DND-41 (cell line): ENCODE results near the gene USP35.
"Not testable (repeated sequence)": the region's sequence is repeated elsewhere in the genome, so short reads cannot be mapped to it uniquely, and the experiment has no call there.

Experiments used
- ATAC-seq: fragments of 200-7000 bp; cut with Tn5 transposase; 3 replicates; pipeline ENCODE4 v1.9.1; 2021; ENCODE audit warnings: low read depth; ENCODE audit not compliant: insufficient read depth
- DNase-seq: peaks from one replicate; pipeline ENCODE4 v3.0.0-alpha.2; 2020
- H2AFZ ChIP-seq: 2 replicates; pipeline ENCODE4 v1.6.0; 2012; ENCODE audit warnings: low read depth, low read length
- H3K27ac ChIP-seq: 2 replicates; pipeline ENCODE4 v1.5.1; 2012; ENCODE audit warnings: low read length, inconsistent platforms
- H3K27me3 ChIP-seq: fragments of 200-600 bp; sonication (generic); 2 replicates; pipeline ENCODE4 v1.6.0; 2012; ENCODE audit warnings: low read length, mild to moderate bottlenecking, inconsistent platforms; ENCODE audit not compliant: insufficient read depth, poor library complexity
- H3K36me3 ChIP-seq: 2 replicates; pipeline ENCODE4 v1.5.1; 2012; ENCODE audit warnings: low read length, inconsistent platforms; ENCODE audit not compliant: insufficient read depth
- H3K4me1 ChIP-seq: 2 replicates; pipeline ENCODE4 v1.5.1; 2012; ENCODE audit warnings: mild to moderate bottlenecking, low read length; ENCODE audit not compliant: insufficient read depth
- H3K4me2 ChIP-seq: 2 replicates; pipeline ENCODE4 v1.6.0; 2012; ENCODE audit warnings: mild to moderate bottlenecking, moderate library complexity, low read length, inconsistent platforms; ENCODE audit not compliant: insufficient read depth
- H3K4me3 ChIP-seq, 2 experiments: fragments of 200-600 bp in 1 of 2; shearing (Covaris generic) in 1 of 2; 2 replicates each; pipeline ENCODE4 v1.5.1; 2012 to 2016; ENCODE audit warnings: inconsistent platforms in 2 of 2, low read length in 2 of 2, mild to moderate bottlenecking in 2 of 2, low read depth in 1 of 2, moderate library complexity in 1 of 2
- H3K79me2 ChIP-seq: 2 replicates; pipeline ENCODE4 v1.6.0; 2012; ENCODE audit warnings: low read length, inconsistent platforms; ENCODE audit not compliant: insufficient read depth
- H3K9ac ChIP-seq: 2 replicates; pipeline ENCODE4 v1.6.0; 2012; ENCODE audit warnings: low read depth, mild to moderate bottlenecking, inconsistent platforms, low read length, moderate library complexity
- H3K9me3 ChIP-seq: 2 replicates; pipeline ENCODE4 v1.5.1; 2012; ENCODE audit warnings: low read length, moderate library complexity, mild to moderate bottlenecking, inconsistent platforms; ENCODE audit not compliant: insufficient read depth, severe bottlenecking
- H4K20me1 ChIP-seq: 2 replicates; pipeline ENCODE4 v1.6.0; 2012; ENCODE audit warnings: low read length; ENCODE audit not compliant: insufficient read depth
- CTCF ChIP-seq: IDR thresholded peaks from 2 replicates; pipeline ENCODE4 v1.5.1; 2012; ENCODE audit warnings: borderline replicate concordance, low read length, moderate library complexity, mild to moderate bottlenecking; ENCODE audit not compliant: poor library complexity, severe bottlenecking; ENCODE audit errors: extremely low read depth
- EZH2 ChIP-seq: IDR thresholded peaks from 3 replicates; pipeline ENCODE4 v1.6.1; 2012; ENCODE audit warnings: borderline replicate concordance, low read depth, mild to moderate bottlenecking, moderate library complexity, low read length, inconsistent platforms; ENCODE audit not compliant: severe bottlenecking

The USP35 gene

GRCh38 chr11:78229106-78229505, 40.4 kb downstream of the USP35 start:
- ATAC-seq, result 0 out of 3 replicates have a peak, but pooled peaks have one; percentile 17
- Histone ChIP-seq H4K20me1 (no peaks in the 10 kb centered on the region), H3K36me3 (peaks cover 80% of the 10 kb centered on the region), H3K27me3 (no peaks in the 10 kb centered on the region), H3K9ac (no peak overlapping the region), H3K4me2 (no peak overlapping the region), H2AFZ (no peak overlapping the region), H3K27ac (peak overlapping the region; percentile 47), H3K79me2 (peaks cover 84% of the 10 kb centered on the region), H3K9me3 (no peaks in the 10 kb centered on the region), H3K4me1 (peaks cover 37% of the 10 kb centered on the region), H3K4me3 (no peak overlapping the region)
- DNase-seq, result no peak
- TF ChIP-seq CTCF, result no peak
- no peak for TF ChIP-seq EZH2

- H3K4me1 ChIP-seq, result peaks cover 37% of the 10 kb centered on the region
- no peak overlapping the region for H3K4me2 ChIP-seq
- peaks cover 87% of the 10 kb centered on the region for H3K79me2 ChIP-seq
- H3K4me3 ChIP-seq, result no peak overlapping the region
- peaks cover 68% of the 10 kb centered on the region for H3K36me3 ChIP-seq
- H2AFZ ChIP-seq, result no peak overlapping the region
- H3K27ac ChIP-seq, result peak overlapping the region; percentile 47
- no peaks in the 10 kb centered on the region for H3K9me3 ChIP-seq
- H3K27me3 ChIP-seq, result no peaks in the 10 kb centered on the region
- ATAC-seq, result 0 out of 3 replicates have a peak, but pooled peaks have one; percentile 11
- TF ChIP-seq CTCF (no peak), EZH2 (no peak)
- H3K9ac ChIP-seq, result no peak overlapping the region
- H4K20me1 ChIP-seq, result no peaks in the 10 kb centered on the region
- DNase-seq, result no peak
Measured at GRCh38 chr11:78230161-78230877, 41.6 kb downstream of the USP35 start.

- H3K9ac ChIP-seq, result no peak overlapping the region
- H3K27me3 ChIP-seq, result no peaks in the 10 kb centered on the region
- H3K36me3 ChIP-seq, result peaks cover 61% of the 10 kb centered on the region
- ATAC-seq, result no peak
- no peak overlapping the region for H3K4me3 ChIP-seq
- peak overlapping the region; percentile 35 for H3K27ac ChIP-seq
- H2AFZ ChIP-seq, result no peak overlapping the region
- no peaks in the 10 kb centered on the region for H4K20me1 ChIP-seq
- no peak overlapping the region for H3K4me2 ChIP-seq
- DNase-seq, result no peak
- H3K9me3 ChIP-seq, result no peaks in the 10 kb centered on the region
- peaks cover 37% of the 10 kb centered on the region for H3K4me1 ChIP-seq
- TF ChIP-seq CTCF, result no peak
- peaks cover 87% of the 10 kb centered on the region for H3K79me2 ChIP-seq
Measured at GRCh38 chr11:78231962-78232501, 43.3 kb downstream of the USP35 start.

GRCh38 chr11:78233046-78233445, 44.3 kb downstream of the USP35 start:
- not testable (repeated sequence) for H3K4me2 ChIP-seq, ATAC-seq, H3K9me3 ChIP-seq, H3K27me3 ChIP-seq, H4K20me1 ChIP-seq, H3K4me3 ChIP-seq, H2AFZ ChIP-seq, DNase-seq, H3K9ac ChIP-seq
- Histone ChIP-seq H3K36me3 (peaks cover 61% of the 10 kb centered on the region), H3K27ac (0 out of 2 replicates have a peak overlapping the region, but pooled peaks have one; percentile 15), H3K4me1 (peaks cover 37% of the 10 kb centered on the region), H3K79me2 (peaks cover 88% of the 10 kb centered on the region)
